WTC11 (cell line): ENCODE results near the gene C9. TPM values are rescaled to one million over a fixed set of nuclear protein-coding genes. Genes with fewer than 3 reads are reported as not detected.

Experiments
- ATAC-seq: fragments of 200-7000 bp; cut with Tn5 transposase; 2 replicates; pipeline ENCODE4 v1.10.0; 2021; ENCODE audit warnings: mild to moderate bottlenecking, moderate library complexity
- CTCF ChIA-PET: fragments of 300-600 bp; sonication (Branson Sonifier 250); formaldehyde crosslinking; loops from one replicate; lab custom pipeline; 2021; ENCODE audit warnings: antibody characterized with exemption; lab: Charles Lee
- POLR2A ChIA-PET: fragments of 350-600 bp; sonication (Branson Sonifier 250); formaldehyde crosslinking; loops from one replicate; lab custom pipeline; 2021; ENCODE audit warnings: antibody characterized with exemption; lab: Charles Lee
- DNase-seq: peaks from one replicate; pipeline ENCODE4 v3.0.0; 2021; ENCODE audit warnings: low spot score
- H3K27ac Mint-ChIP-seq: 2 replicates; pipeline ENCODE4 v1.8.0; 2021; ENCODE audit warnings: mixed read lengths
- H3K27me3 Mint-ChIP-seq: 2 replicates; pipeline ENCODE4 v1.8.0; 2021; ENCODE audit warnings: low read depth, mild to moderate bottlenecking, moderate library complexity, mixed read lengths
- H3K36me3 Mint-ChIP-seq: 2 replicates; pipeline ENCODE4 v1.8.0; 2021; ENCODE audit warnings: mixed read lengths
- H3K4me1 Mint-ChIP-seq: 2 replicates; pipeline ENCODE4 v1.8.0; 2022; ENCODE audit warnings: mixed read lengths
- H3K4me3 Mint-ChIP-seq: 2 replicates; pipeline ENCODE4 v1.8.0; 2021; ENCODE audit warnings: mild to moderate bottlenecking, moderate library complexity, mixed read lengths
- H3K9me3 Mint-ChIP-seq: 2 replicates; pipeline ENCODE4 v1.8.0; 2021; ENCODE audit warnings: mixed read lengths
- CBFB ChIP-seq: sonication (generic); formaldehyde crosslinking; IDR thresholded peaks from 2 replicates; pipeline ENCODE4 v1.8.1; 2022; ENCODE audit warnings: mild to moderate bottlenecking, low read depth, missing genetic modification reagents
- ELF4 ChIP-seq: sonication (generic); formaldehyde crosslinking; IDR thresholded peaks from 2 replicates; pipeline ENCODE4 v1.8.1; 2022; ENCODE audit warnings: low read depth, mild to moderate bottlenecking, moderate library complexity, missing genetic modification reagents
- FOXJ3 ChIP-seq: sonication (generic); formaldehyde crosslinking; IDR thresholded peaks from 2 replicates; pipeline ENCODE4 v1.9.0; 2021; ENCODE audit warnings: missing genetic modification reagents, mild to moderate bottlenecking, borderline replicate concordance
- GABPB1 ChIP-seq: sonication (generic); formaldehyde crosslinking; IDR thresholded peaks from 2 replicates; pipeline ENCODE4 v1.8.1; 2023; ENCODE audit warnings: mild to moderate bottlenecking, missing genetic modification reagents
- IRF2 ChIP-seq: sonication (generic); formaldehyde crosslinking; IDR thresholded peaks from 2 replicates; pipeline ENCODE4 v1.8.0; 2022; ENCODE audit warnings: low read depth, missing genetic modification reagents, borderline replicate concordance
- JAZF1 ChIP-seq: fragments of 250-450 bp; sonication (Bioruptor Pico); IDR thresholded peaks from 2 replicates; pipeline ENCODE4 v1.9.0; 2021; ENCODE audit warnings: moderate library complexity, mild to moderate bottlenecking, inconsistent platforms
- NR1H2 ChIP-seq: sonication (generic); formaldehyde crosslinking; IDR thresholded peaks from 2 replicates; pipeline ENCODE4 v1.9.0; 2021; ENCODE audit warnings: mild to moderate bottlenecking, moderate library complexity, missing genetic modification reagents
- ZNF219 ChIP-seq: sonication (generic); formaldehyde crosslinking; IDR thresholded peaks from 2 replicates; pipeline ENCODE4 v1.8.0; 2023; ENCODE audit warnings: missing genetic modification reagents, mild to moderate bottlenecking, borderline replicate concordance
- ZNF416 ChIP-seq: fragments of 250-450 bp; sonication (Bioruptor Pico); IDR thresholded peaks from 2 replicates; pipeline ENCODE4 v1.9.0; 2021; ENCODE audit warnings: mild to moderate bottlenecking, inconsistent platforms
- total RNA-seq: library from RNA; stranded (reverse); gene quantifications from 3 replicates; pipeline ENCODE4 v1.2.3, GENCODE V29; 2021
- TF ChIP-seq, protein P1 (sequence below): sonication (generic); formaldehyde crosslinking; IDR thresholded peaks from 2 replicates; pipeline ENCODE4 v1.8.1; 2022; ENCODE audit warnings: missing genetic modification reagents, borderline replicate concordance
- TF ChIP-seq, protein P2 (sequence below): sonication (generic); formaldehyde crosslinking; IDR thresholded peaks from 2 replicates; pipeline ENCODE4 v1.8.1; 2022; ENCODE audit warnings: low read depth, missing genetic modification reagents, borderline replicate concordance
- TF ChIP-seq, protein P3 (sequence below): sonication (generic); formaldehyde crosslinking; IDR thresholded peaks from 2 replicates; pipeline ENCODE4 v1.8.1; 2023; ENCODE audit warnings: mild to moderate bottlenecking, moderate library complexity, missing genetic modification reagents
- TF ChIP-seq, protein P4 (sequence below): sonication (generic); formaldehyde crosslinking; IDR thresholded peaks from 2 replicates; pipeline ENCODE4 v1.8.0; 2022; ENCODE audit warnings: mild to moderate bottlenecking, missing genetic modification reagents
- TF ChIP-seq, protein P5 (sequence below): sonication (generic); formaldehyde crosslinking; IDR thresholded peaks from 2 replicates; pipeline ENCODE4 v1.8.0; 2022; ENCODE audit warnings: mild to moderate bottlenecking, missing genetic modification reagents
- TF ChIP-seq, protein P6 (sequence below): fragments of 250-450 bp; sonication (Bioruptor Pico); IDR thresholded peaks from 2 replicates; pipeline ENCODE4 v1.8.0; 2021; ENCODE audit warnings: mild to moderate bottlenecking

Gene C9
- total RNA-seq, 1 experiment from 2014 or later = 0.07 TPM

DNA sequence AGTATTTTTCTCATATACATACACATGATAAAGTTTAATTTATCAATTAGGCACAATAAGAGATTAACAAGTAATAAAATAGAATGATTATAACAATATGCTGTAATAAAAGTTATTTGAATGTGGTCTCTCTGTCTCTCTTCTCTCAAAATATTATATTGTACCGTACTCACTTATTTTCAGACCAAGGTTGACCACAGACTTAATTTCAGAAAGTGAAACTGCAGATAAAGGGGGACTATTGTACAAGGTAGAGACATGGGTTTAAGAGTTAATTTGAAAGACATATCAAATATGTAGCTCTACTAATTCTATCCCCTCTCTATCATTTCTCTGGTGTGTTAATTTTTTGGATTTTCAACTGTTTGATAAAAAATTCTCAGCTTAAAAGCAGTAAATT is 20.0 kb upstream of the C9 start:
- Mint-ChIP-seq H3K9me3 (no peaks in the 10 kb centered on the region), H3K27ac (no peak overlapping the region), H3K36me3 (no peaks in the 10 kb centered on the region), H3K27me3 (no peaks in the 10 kb centered on the region), H3K4me3 (no peak overlapping the region), H3K4me1 (no peaks in the 10 kb centered on the region)
- CTCF ChIA-PET = no interaction called here
- ATAC-seq (no peak), DNase-seq (no peak)
- POLR2A ChIA-PET = no interaction called here
- TF ChIP-seq IRF2 (CRISPR knock-in tag) (no peak), JAZF1 (CRISPR knock-in tag) (no peak), ZNF416 (CRISPR knock-in tag) (no peak)
- TF ChIP-seq, protein P1, sequence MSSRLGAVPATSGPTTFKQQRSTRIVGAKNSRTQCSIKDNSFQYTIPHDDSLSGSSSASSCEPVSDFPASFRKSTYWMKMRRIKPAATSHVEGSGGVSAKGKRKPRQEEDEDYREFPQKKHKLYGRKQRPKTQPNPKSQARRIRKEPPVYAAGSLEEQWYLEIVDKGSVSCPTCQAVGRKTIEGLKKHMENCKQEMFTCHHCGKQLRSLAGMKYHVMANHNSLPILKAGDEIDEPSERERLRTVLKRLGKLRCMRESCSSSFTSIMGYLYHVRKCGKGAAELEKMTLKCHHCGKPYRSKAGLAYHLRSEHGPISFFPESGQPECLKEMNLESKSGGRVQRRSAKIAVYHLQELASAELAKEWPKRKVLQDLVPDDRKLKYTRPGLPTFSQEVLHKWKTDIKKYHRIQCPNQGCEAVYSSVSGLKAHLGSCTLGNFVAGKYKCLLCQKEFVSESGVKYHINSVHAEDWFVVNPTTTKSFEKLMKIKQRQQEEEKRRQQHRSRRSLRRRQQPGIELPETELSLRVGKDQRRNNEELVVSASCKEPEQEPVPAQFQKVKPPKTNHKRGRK = no peak

DNA sequence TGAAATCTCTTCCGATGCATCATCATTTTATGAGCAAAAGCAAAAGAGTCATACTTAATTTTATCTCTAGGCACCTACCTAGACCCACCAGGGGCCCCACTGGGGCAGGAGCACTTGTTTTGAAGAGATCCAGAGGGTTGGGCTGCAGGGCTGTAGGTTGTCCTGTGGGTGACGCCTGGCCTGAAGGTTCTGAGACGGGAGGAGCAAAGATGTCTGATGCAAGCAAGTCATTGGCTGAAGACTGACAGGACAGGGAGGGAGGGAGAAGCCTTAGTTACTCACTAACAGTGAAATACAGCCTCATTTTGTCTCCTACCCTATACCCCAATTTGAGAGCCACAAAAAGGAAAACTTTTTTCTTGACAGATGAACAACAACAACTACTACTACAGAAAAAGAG is 17.1 kb upstream of the C9 start:
- H3K4me3 Mint-ChIP-seq = no peak overlapping the region
- no peak for DNase-seq
- H3K27ac Mint-ChIP-seq = no peak overlapping the region
- no peaks in the 10 kb centered on the region for H3K36me3 Mint-ChIP-seq
- CTCF ChIA-PET = no interaction called here
- H3K27me3 Mint-ChIP-seq = no peaks in the 10 kb centered on the region
- POLR2A ChIA-PET = no interaction called here
- no peaks in the 10 kb centered on the region for H3K9me3 Mint-ChIP-seq
- peak; percentile 67 for ATAC-seq
- peaks cover 3% of the 10 kb centered on the region for H3K4me1 Mint-ChIP-seq
- no peak for TF ChIP-seq NR1H2
- TF ChIP-seq ZNF219 (CRISPR knock-in tag) = no peak
- no peak for TF ChIP-seq FOXJ3 (CRISPR knock-in tag)
- TF ChIP-seq, protein P2, sequence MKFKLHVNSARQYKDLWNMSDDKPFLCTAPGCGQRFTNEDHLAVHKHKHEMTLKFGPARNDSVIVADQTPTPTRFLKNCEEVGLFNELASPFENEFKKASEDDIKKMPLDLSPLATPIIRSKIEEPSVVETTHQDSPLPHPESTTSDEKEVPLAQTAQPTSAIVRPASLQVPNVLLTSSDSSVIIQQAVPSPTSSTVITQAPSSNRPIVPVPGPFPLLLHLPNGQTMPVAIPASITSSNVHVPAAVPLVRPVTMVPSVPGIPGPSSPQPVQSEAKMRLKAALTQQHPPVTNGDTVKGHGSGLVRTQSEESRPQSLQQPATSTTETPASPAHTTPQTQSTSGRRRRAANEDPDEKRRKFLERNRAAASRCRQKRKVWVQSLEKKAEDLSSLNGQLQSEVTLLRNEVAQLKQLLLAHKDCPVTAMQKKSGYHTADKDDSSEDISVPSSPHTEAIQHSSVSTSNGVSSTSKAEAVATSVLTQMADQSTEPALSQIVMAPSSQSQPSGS (CRISPR knock-in tag) = no peak
- no peak for TF ChIP-seq ELF4 (CRISPR knock-in tag)
- TF ChIP-seq GABPB1 (CRISPR knock-in tag) = no peak
- TF ChIP-seq, protein P3, sequence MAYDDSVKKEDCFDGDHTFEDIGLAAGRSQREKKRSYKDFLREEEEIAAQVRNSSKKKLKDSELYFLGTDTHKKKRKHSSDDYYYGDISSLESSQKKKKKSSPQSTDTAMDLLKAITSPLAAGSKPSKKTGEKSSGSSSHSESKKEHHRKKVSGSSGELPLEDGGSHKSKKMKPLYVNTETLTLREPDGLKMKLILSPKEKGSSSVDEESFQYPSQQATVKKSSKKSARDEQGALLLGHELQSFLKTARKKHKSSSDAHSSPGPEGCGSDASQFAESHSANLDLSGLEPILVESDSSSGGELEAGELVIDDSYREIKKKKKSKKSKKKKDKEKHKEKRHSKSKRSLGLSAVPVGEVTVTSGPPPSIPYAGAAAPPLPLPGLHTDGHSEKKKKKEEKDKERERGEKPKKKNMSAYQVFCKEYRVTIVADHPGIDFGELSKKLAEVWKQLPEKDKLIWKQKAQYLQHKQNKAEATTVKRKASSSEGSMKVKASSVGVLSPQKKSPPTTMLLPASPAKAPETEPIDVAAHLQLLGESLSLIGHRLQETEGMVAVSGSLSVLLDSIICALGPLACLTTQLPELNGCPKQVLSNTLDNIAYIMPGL = no peak
- no peak for TF ChIP-seq CBFB (CRISPR knock-in tag)
- TF ChIP-seq IRF2 (CRISPR knock-in tag) = no peak
- TF ChIP-seq, protein P4, sequence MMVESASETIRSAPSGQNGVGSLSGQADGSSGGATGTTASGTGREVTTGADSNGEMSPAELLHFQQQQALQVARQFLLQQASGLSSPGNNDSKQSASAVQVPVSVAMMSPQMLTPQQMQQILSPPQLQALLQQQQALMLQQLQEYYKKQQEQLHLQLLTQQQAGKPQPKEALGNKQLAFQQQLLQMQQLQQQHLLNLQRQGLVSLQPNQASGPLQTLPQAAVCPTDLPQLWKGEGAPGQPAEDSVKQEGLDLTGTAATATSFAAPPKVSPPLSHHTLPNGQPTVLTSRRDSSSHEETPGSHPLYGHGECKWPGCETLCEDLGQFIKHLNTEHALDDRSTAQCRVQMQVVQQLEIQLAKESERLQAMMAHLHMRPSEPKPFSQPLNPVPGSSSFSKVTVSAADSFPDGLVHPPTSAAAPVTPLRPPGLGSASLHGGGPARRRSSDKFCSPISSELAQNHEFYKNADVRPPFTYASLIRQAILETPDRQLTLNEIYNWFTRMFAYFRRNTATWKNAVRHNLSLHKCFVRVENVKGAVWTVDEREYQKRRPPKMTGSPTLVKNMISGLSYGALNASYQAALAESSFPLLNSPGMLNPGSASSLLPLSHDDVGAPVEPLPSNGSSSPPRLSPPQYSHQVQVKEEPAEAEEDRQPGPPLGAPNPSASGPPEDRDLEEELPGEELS (CRISPR knock-in tag) = no peak
- TF ChIP-seq, protein P5, sequence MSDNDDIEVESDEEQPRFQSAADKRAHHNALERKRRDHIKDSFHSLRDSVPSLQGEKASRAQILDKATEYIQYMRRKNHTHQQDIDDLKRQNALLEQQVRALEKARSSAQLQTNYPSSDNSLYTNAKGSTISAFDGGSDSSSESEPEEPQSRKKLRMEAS (CRISPR knock-in tag) = no peak
- TF ChIP-seq, protein P6, sequence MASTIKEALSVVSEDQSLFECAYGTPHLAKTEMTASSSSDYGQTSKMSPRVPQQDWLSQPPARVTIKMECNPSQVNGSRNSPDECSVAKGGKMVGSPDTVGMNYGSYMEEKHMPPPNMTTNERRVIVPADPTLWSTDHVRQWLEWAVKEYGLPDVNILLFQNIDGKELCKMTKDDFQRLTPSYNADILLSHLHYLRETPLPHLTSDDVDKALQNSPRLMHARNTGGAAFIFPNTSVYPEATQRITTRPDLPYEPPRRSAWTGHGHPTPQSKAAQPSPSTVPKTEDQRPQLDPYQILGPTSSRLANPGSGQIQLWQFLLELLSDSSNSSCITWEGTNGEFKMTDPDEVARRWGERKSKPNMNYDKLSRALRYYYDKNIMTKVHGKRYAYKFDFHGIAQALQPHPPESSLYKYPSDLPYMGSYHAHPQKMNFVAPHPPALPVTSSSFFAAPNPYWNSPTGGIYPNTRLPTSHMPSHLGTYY (CRISPR knock-in tag) = no peak
